ENCODE measurements around the gene TENT4A.

DNA sequence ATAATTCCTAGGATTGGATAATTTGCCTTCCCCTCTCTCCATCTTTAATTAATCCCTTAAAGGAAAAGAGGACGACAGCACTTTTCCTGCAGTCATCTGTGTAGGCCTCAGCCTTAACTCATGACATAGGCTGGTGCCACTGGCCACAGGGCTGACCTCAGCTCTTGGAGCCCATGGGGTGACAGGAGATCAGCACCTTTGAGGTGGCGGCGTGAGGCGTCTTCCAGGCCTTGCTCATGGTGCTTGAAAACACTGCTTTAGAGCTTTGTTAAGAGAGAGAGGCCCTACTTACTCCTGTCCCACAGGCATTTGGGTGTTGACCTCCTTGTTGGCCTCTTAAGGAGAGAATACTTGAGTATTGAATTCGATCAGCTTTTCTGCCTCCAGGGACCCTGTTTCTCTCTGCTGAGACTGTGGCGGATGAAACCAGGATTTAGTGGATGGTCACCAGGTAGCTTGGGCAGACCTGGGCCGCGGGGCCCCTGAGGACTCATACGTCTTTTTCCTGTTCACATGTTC is 23.4 kb downstream of the TENT4A start:
- TF ChIP-seq CTCF (conservative IDR thresholded peaks at IDR 0.05; ENCODE audit: low read depth, low read length) (no peak), EZH2phosphoT487 (IDR thresholded peaks at IDR 0.05; ENCODE audit: borderline replicate concordance, low read length) (no peak), EZH2 (IDR thresholded peaks at IDR 0.05; ENCODE audit: low read length, unreplicated experiment) (no peak)

Data from PC-3 (cell line).